ENCODE results near the gene GARNL3.

DNA sequence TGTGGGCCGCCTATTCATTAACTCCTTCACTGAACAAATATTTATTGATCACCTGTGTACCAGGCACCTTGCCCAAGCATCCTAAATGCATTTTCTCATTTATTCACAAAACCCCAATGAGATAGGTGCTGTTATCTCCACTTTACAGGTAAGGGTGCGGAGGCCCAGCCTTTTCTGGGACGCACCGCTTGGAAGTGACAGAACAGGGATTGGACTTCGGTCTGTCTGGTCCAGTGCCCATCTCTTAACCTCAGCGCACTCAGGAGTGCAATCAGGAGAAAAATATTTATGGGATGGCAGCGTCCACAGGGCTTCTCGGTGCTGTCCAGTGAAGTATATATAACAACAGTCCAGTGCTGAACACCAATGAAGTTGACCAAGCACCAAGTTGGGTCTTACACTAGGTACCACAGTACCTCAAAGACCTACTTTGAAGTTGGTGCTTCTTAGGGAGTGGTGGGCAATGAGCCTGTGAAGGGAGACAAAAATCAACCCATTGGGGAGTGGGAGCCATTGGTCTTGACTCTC lies 18.9 kb upstream of the GARNL3 start:
- no peak for TF ChIP-seq KLF10 (tag by site-specific recombination; IDR thresholded peaks at IDR 0.05)
- TF ChIP-seq, protein P1, sequence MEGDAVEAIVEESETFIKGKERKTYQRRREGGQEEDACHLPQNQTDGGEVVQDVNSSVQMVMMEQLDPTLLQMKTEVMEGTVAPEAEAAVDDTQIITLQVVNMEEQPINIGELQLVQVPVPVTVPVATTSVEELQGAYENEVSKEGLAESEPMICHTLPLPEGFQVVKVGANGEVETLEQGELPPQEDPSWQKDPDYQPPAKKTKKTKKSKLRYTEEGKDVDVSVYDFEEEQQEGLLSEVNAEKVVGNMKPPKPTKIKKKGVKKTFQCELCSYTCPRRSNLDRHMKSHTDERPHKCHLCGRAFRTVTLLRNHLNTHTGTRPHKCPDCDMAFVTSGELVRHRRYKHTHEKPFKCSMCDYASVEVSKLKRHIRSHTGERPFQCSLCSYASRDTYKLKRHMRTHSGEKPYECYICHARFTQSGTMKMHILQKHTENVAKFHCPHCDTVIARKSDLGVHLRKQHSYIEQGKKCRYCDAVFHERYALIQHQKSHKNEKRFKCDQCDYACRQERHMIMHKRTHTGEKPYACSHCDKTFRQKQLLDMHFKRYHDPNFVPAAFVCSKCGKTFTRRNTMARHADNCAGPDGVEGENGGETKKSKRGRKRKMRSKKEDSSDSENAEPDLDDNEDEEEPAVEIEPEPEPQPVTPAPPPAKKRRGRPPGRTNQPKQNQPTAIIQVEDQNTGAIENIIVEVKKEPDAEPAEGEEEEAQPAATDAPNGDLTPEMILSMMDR (tag by site-specific recombination; IDR thresholded peaks at IDR 0.05), result no peak
- TF ChIP-seq, protein P2, sequence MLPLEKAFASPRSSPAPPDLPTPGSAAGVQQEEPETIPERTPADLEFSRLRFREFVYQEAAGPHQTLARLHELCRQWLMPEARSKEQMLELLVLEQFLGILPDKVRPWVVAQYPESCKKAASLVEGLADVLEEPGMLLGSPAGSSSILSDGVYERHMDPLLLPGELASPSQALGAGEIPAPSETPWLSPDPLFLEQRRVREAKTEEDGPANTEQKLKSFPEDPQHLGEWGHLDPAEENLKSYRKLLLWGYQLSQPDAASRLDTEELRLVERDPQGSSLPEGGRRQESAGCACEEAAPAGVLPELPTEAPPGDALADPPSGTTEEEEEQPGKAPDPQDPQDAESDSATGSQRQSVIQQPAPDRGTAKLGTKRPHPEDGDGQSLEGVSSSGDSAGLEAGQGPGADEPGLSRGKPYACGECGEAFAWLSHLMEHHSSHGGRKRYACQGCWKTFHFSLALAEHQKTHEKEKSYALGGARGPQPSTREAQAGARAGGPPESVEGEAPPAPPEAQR (tag by site-specific recombination; IDR thresholded peaks at IDR 0.05), result no peak
